Measurements from ENCODE around the gene CHMP4A.

Gene CHMP4A

DNA sequence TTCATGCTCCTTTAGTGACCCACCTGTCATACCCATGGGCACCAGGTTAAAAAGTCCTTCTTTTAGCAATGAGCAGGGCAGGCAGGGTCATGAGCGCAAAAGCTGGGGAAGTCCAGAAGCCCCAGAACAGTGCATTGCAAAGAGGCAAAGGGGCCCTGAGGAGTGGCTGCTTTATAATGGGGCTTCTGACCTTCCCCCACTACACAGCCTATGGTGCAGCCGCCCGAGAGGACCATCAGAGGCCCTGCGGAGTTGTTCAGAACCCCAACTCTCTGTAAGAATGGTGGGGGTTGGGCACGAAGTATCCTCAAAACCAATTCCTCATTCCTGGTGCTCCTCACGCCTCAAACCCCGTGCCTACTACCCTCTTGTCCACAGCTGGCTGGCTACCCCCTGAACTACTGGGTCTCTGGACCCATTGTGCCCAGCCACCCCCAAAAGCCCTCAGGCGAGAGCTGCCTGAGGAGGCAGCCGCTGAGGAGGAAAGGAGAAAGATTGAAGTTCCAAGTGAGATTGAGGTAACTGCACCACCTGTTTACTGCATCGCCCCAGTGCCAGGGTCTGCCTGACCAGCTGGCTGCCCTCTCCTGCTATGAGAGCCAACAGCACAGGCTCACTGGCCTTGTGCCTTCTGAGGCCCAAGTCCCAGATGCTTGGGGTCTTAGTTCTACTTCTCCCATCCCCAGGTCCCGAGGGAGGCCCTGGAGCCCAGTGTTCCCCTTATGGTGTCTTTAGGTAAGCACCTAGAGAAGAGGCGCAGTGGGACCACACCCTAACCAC, 34.7 kb downstream of the CHMP4A start:
- H3K27me3 ChIP-seq (ENCODE audit: control insufficient read depth, insufficient read depth, low read length), result no peaks in the 10 kb centered on the region
- H3K9ac ChIP-seq (ENCODE audit: low read depth, low read length), result no peak overlapping the region
- H3K9me3 ChIP-seq (ENCODE audit: control insufficient read depth, insufficient read depth, low read length), result no peaks in the 10 kb centered on the region
- H3K4me3 ChIP-seq (ENCODE audit: low read depth, low read length), result no peak overlapping the region
- peaks cover 64% of the 10 kb centered on the region for H3K36me3 ChIP-seq (ENCODE audit: control insufficient read depth, insufficient read depth, low read length)
- no peaks in the 10 kb centered on the region for H3K4me1 ChIP-seq (ENCODE audit: control insufficient read depth, insufficient read depth, low read length)

DNA sequence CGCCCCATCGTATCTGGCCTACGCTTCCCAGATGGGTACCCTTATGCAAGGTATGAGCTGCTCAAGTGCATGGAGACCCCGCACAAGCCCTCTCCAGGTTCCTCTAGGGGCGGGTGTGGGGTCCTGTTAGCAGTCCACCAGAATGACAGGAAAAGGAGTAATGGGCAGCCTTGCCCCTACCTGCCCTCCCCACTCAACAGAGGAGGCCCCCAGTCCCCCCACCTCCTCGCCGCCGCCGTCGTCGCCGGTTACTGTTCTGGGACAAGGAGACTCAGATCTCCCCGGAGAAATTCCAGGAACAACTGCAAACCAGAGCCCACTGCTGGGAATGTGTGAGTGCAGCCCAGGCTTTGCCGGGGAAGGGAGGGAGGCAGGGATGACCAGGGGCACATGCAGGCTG, 35.4 kb downstream of the CHMP4A start:
- H3K27me3 ChIP-seq (ENCODE audit: control insufficient read depth, insufficient read depth, low read length), result no peaks in the 10 kb centered on the region
- no peaks in the 10 kb centered on the region for H3K9me3 ChIP-seq (ENCODE audit: control insufficient read depth, insufficient read depth, low read length)
- no peak overlapping the region for H3K4me3 ChIP-seq (ENCODE audit: low read depth, low read length)
- no peak overlapping the region for H3K9ac ChIP-seq (ENCODE audit: low read depth, low read length)
- peaks cover 62% of the 10 kb centered on the region for H3K36me3 ChIP-seq (ENCODE audit: control insufficient read depth, insufficient read depth, low read length)
- no peaks in the 10 kb centered on the region for H3K4me1 ChIP-seq (ENCODE audit: control insufficient read depth, insufficient read depth, low read length)

DNA sequence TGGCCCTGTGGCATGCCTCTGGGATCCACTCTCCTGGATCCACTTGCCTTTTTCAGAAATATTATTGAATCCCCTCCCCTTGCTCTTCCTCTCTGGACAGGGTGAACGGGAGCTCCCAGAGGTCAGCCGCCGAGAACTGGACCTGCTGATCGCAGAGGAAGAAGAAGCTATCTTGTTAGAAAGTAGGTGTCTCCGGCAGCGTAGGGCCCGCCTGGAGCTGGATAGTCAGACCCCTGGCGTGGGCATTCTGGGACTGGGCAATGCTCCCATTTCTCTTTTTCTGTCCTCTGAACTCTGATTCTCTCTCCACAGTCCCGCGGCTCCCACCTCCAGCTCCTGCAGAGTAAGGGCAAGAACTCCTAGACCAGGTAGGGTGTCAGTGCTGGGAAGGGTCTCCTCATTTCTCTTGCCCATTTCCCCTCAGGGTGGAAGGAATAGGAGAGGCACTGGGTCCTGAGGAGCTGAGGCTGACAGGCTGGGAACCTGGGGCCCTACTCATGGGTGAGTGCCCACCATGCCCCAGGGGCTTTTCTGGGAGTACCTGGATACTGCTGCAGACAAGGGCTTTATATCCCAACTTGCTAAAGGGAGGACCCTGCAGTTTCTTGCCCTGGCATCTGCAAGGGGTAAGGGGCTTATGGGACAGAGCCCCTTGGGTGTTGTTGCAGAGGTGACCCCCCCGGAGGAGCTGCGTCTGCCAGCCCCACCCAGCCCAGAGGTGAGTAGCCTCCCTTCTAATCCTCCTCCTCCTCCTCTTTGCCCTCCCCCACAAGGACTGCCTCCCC, 36.1 kb downstream of the CHMP4A start:
- Histone ChIP-seq H3K4me3 (ENCODE audit: low read depth, low read length) (no peak overlapping the region), H3K9me3 (ENCODE audit: control insufficient read depth, insufficient read depth, low read length) (no peaks in the 10 kb centered on the region)

DNA sequence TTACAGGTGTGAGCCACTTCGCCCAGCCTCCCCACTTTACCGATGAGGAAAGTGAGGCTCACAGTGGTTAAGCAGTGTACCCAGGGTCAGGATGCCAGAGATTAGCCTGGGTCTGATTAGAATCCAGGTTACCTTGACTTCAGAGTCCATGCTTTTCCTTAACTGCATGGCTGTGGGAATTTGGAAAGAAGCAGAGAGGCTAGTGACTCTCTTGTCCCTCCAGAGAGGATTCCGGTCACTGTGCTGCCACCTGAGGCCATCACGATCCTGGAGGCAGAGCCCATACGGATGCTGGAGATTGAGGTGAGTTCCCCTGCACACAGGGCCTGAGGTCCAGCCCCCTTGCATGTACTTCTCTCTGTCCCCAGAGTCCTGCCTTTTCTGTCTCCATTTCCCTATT, 36.7 kb downstream of the CHMP4A start:
- Histone ChIP-seq H3K4me3 (ENCODE audit: low read depth, low read length) (no peak overlapping the region), H3K27me3 (ENCODE audit: control insufficient read depth, insufficient read depth, low read length) (no peaks in the 10 kb centered on the region), H3K36me3 (ENCODE audit: control insufficient read depth, insufficient read depth, low read length) (peaks cover 49% of the 10 kb centered on the region), H3K4me1 (ENCODE audit: control insufficient read depth, insufficient read depth, low read length) (peaks cover 3% of the 10 kb centered on the region), H3K9me3 (ENCODE audit: control insufficient read depth, insufficient read depth, low read length) (no peaks in the 10 kb centered on the region), H3K9ac (ENCODE audit: low read depth, low read length) (no peak overlapping the region)

More for the DNA sequence above, 36.1 kb downstream of the CHMP4A start:
- Histone ChIP-seq H3K27me3 (ENCODE audit: control insufficient read depth, insufficient read depth, low read length) (no peaks in the 10 kb centered on the region), H3K36me3 (ENCODE audit: control insufficient read depth, insufficient read depth, low read length) (peaks cover 56% of the 10 kb centered on the region), H3K9ac (ENCODE audit: low read depth, low read length) (no peak overlapping the region), H3K4me1 (ENCODE audit: control insufficient read depth, insufficient read depth, low read length) (peaks cover 2% of the 10 kb centered on the region)

DNA sequence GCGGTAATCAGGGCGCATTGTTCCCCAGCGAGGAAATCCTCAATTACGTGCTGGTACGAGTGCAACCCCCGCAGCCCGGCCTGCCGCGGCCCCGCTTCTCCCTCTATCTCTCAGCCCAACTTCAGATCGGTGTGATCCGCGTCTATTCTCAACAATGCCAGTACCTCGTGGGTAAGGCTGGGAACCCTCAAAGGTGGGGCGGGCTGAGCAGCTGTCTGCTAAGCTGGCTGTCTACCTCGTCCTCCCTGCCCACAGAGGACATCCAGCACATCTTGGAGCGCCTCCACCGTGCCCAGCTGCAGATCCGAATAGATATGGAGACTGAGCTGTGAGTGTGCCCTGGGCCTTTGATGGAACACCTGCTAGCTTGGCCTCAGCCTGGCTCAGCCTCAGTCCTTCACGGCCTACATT, 40.4 kb downstream of the CHMP4A start:
- Histone ChIP-seq H3K9me3 (ENCODE audit: control insufficient read depth, insufficient read depth, low read length) (no peaks in the 10 kb centered on the region), H3K27me3 (ENCODE audit: control insufficient read depth, insufficient read depth, low read length) (no peaks in the 10 kb centered on the region), H3K36me3 (ENCODE audit: control insufficient read depth, insufficient read depth, low read length) (peaks cover 17% of the 10 kb centered on the region), H3K4me1 (ENCODE audit: control insufficient read depth, insufficient read depth, low read length) (peaks cover 3% of the 10 kb centered on the region), H3K9ac (ENCODE audit: low read depth, low read length) (no peak overlapping the region), H3K4me3 (ENCODE audit: low read depth, low read length) (peak overlapping the region; percentile 81)

DNA sequence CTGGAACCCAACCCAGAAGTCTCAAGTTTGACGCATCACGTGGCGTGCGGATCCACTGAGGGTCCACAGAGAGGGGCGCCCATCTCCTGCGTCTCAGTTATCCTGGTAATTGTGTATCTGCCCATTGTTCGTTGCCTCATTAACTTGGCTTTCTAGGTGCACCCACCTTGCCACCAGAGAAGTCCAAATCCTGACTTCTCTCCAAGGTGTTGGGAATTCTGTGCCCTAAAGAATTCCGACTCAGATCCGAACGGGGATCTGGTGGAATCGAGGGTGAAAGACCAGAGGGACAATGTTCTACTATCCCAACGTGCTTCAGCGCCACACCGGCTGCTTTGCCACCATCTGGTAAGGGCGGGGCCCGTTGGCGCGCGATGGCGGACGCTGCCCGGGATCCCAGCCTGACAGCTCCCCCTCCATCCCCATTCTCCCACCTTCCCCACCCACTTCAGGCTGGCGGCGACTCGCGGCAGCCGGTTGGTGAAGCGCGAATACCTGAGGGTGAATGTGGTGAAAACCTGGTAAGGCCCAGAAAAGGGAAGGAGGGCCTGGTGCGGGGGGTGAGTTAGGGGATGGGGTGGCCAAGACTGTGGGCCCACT, 40.9 kb downstream of the CHMP4A start:
- H3K9ac ChIP-seq (ENCODE audit: low read depth, low read length), result peak overlapping the region; percentile 37
- H3K4me3 ChIP-seq (ENCODE audit: low read depth, low read length), result peak overlapping the region; percentile 81
- H3K27me3 ChIP-seq (ENCODE audit: control insufficient read depth, insufficient read depth, low read length), result no peaks in the 10 kb centered on the region
- no peaks in the 10 kb centered on the region for H3K9me3 ChIP-seq (ENCODE audit: control insufficient read depth, insufficient read depth, low read length)
- peaks cover 3% of the 10 kb centered on the region for H3K4me1 ChIP-seq (ENCODE audit: control insufficient read depth, insufficient read depth, low read length)
- H3K36me3 ChIP-seq (ENCODE audit: control insufficient read depth, insufficient read depth, low read length), result peaks cover 12% of the 10 kb centered on the region

DNA sequence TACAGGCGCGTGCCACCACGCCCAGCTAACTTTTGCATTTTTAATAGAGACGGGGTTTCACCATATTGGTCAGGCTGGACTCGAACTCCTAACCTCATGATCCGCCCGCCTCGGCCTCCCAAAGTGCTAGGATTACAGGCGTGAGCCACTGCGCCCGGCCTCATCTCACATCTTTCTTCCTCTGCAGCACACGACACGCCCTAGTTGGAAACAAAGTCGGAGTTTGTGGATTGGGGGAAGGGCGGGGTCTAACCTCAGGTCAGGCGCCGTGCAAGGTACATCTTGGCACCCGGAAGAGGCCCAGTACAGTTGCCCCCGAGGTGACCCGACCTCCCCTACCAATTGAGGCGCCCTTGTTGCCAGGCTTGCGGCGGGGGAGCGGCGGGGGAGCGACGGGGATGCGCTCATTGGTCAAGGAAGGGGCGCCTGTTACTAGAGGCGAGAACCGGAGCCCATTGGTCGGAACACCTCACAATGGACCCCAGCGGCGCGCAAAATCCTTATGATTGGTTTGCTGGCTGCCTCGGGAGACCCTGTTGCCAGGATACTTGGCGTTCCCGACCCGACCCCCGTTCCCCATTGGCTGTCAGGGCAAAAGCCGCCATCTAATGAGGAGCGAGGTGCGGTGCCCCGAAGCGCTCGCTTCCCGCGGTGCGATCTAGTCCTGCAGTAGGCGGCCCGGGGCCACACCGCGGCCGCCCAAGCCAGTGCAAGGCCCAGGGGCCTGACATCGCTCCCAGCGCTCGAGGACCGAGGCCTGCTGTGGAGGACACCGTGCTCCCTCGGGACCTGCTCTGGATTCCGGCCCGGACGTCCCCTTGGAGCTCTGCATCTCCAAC, 41.6 kb downstream of the CHMP4A start, which contains the start of gene REC8:
Gene REC8, plus strand, starts transcription at position 659 of the 839 bp plus-strand sequence. CDS start 473 bp downstream, outside the sequence.
- Histone ChIP-seq H3K4me3 (ENCODE audit: low read depth, low read length) (peak within 1 kb of the TSS; percentile 81), H3K4me1 (ENCODE audit: control insufficient read depth, insufficient read depth, low read length) (peaks cover 3% of the 10 kb centered on the region), H3K9me3 (ENCODE audit: control insufficient read depth, insufficient read depth, low read length) (no peaks in the 10 kb centered on the region), H3K36me3 (ENCODE audit: control insufficient read depth, insufficient read depth, low read length) (peaks cover 9% of the 10 kb centered on the region), H3K9ac (ENCODE audit: low read depth, low read length) (peak within 1 kb of the TSS; percentile 37), H3K27me3 (ENCODE audit: control insufficient read depth, insufficient read depth, low read length) (no peaks in the 10 kb centered on the region)

DNA sequence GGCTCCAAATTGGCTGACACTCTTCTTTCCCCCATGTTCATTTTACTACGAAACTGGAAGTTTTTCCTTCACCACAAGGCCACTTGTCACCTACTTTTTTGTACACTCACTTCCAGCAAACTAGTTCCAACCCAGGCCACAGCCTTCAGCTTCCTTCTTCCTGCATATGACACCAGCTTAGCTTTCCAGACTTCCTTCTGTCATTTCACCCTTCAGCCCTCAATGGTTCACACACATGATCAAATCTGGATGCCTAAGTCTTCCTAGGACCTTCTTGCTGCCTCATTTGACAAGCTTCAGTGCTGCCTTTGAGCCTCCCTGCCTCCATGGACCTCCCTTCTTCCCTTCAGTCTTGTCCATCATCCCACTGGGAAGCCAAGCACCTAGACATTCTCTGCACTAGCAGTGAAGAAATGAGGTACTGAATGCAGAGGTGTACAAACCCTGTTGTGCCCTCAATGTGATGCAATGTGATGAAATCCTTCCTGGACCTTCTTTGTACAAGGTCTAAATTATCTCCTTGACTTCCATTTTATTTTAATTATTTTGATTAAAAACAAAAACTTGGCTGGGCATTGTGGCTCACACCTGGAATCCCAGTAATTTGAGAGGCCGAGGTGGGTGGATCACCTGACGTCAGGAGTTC, 45.7 kb downstream of the CHMP4A start:
- H3K9ac ChIP-seq (ENCODE audit: low read depth, low read length), result no peak overlapping the region
- no peak overlapping the region for H3K4me3 ChIP-seq (ENCODE audit: low read depth, low read length)
- no peaks in the 10 kb centered on the region for H3K9me3 ChIP-seq (ENCODE audit: control insufficient read depth, insufficient read depth, low read length)
- peaks cover 3% of the 10 kb centered on the region for H3K4me1 ChIP-seq (ENCODE audit: control insufficient read depth, insufficient read depth, low read length)
- peaks cover 15% of the 10 kb centered on the region for H3K36me3 ChIP-seq (ENCODE audit: control insufficient read depth, insufficient read depth, low read length)
- H3K27me3 ChIP-seq (ENCODE audit: control insufficient read depth, insufficient read depth, low read length), result no peaks in the 10 kb centered on the region

DNA sequence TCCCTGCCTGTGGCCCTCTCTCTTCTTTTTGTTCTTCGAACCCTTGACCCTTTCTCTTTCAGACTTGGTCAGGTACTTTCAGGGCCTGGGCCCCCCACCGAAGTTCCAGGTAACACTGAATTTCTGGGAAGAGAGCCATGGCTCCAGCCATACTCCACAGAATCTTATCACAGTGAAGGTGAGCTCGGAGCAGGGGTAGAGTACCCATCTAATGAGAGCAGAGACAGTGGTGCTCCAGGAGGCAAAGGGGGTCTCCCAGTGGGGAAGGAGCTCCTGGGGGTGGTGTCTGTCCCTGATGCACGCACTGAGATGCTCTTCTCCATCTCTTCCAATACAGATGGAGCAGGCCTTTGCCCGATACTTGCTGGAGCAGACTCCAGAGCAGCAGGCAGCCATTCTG, 47.5 kb downstream of the CHMP4A start:
- Histone ChIP-seq H3K9me3 (ENCODE audit: control insufficient read depth, insufficient read depth, low read length) (no peaks in the 10 kb centered on the region), H3K27me3 (ENCODE audit: control insufficient read depth, insufficient read depth, low read length) (no peaks in the 10 kb centered on the region), H3K36me3 (ENCODE audit: control insufficient read depth, insufficient read depth, low read length) (peaks cover 15% of the 10 kb centered on the region), H3K4me3 (ENCODE audit: low read depth, low read length) (no peak overlapping the region), H3K4me1 (ENCODE audit: control insufficient read depth, insufficient read depth, low read length) (peaks cover 3% of the 10 kb centered on the region), H3K9ac (ENCODE audit: low read depth, low read length) (no peak overlapping the region)

DNA sequence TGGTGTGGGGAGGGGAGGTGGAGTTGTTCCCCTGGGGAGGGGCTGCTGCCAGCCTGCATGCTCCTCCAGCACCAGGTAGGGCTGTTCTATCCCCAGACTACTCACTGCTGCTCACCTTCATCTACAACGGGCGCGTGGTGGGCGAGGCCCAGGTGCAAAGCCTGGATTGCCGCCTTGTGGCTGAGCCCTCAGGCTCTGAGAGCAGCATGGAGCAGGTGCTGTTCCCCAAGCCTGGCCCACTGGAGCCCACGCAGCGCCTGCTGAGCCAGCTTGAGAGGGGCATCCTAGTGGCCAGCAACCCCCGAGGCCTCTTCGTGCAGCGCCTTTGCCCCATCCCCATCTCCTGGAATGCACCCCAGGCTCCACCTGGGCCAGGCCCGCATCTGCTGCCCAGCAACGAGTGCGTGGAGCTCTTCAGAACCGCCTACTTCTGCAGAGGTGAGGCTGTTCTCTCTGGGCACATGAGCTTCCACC, 48.7 kb downstream of the CHMP4A start:
- Histone ChIP-seq H3K9me3 (ENCODE audit: control insufficient read depth, insufficient read depth, low read length) (no peaks in the 10 kb centered on the region), H3K9ac (ENCODE audit: low read depth, low read length) (no peak overlapping the region), H3K36me3 (ENCODE audit: control insufficient read depth, insufficient read depth, low read length) (peaks cover 26% of the 10 kb centered on the region), H3K4me3 (ENCODE audit: low read depth, low read length) (no peak overlapping the region), H3K27me3 (ENCODE audit: control insufficient read depth, insufficient read depth, low read length) (no peaks in the 10 kb centered on the region), H3K4me1 (ENCODE audit: control insufficient read depth, insufficient read depth, low read length) (peaks cover 3% of the 10 kb centered on the region)

Data from iPS-15b (cell line).